NCI-H1930 (cell line): ENCODE results near the gene MED12L.

Experiments
- DNase-seq, 2 experiments: peaks; one replicate each; lab custom pipeline; 2025; lab: John Stamatoyannopoulos, UW

MED12L gene

DNA sequence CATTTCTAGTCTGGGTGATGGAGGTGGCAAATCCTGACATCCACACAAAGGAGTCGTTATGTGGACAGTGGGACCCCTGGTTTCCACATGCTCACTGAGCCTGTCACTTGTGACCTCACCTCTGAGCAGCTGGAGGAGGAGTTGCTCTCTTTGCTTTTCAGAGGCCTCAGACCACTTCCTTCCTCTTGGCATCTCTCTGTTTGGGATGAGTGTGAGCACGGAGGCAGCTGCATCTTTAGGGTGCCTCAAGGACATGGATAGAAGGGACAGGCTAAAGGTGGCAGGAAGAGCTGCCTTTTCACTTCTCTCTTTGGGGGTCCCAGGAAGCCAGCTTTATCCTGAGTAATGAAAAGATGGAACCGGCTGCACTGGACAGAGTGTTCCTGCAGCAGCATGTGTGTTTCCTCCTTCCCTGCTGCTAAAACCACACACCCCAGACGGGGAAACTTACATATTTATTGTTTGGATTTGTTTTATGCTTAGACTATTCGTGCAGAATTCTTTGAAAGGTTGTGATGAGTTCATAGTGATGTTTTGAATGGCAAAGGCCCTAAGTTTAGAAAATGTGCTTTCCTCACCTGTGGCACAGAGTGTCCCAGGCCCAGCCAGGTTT, 85.8 kb downstream of the MED12L start:
- no peak for DNase-seq

DNA sequence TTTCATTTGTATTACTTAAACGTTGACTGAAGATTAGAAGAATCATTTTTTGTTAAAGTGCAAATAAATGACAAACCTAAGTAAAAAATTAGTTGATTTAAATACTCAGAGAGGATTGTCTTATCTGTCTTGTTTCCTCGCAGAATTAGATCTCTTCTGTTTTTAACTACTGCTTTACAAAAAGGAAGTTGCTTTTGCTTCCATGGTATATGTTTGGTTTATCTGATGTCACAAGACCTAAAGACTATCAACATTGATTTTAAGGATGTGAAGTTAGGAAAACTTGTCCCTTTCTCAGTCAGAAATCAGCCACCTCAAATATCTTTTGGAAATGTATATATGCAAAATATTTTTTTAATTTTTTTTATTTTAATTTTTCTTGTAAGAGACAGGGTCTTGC, 88.9 kb downstream of the MED12L start:
- DNase-seq, result no peak

DNA sequence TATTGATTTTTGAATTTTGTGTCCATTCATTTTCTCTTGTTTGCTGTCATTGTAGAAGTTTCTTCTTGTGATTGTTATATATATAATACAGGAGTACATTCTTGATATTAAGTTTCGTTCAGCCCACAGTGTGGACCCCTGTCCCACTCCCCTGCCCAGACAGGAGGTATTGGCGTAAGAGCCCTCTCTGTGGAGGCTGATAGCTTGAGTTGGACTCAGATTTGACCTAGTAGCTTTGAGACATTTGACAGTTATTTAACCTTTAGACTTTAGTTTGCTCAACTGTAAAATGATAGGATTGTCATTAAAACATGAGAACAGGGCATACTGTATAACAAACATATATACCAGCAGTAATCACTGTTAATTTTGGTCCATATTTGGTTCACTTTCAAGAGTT, 90.5 kb downstream of the MED12L start:
- no peak for DNase-seq

- DNase-seq, result no peak
Measured at GRCh38 chr3:151178208-151178845, 92.9 kb downstream of the MED12L start.

GRCh38 chr3:151182349-151183079, 97.0 kb downstream of the MED12L start:
- DNase-seq, result no peak

DNA sequence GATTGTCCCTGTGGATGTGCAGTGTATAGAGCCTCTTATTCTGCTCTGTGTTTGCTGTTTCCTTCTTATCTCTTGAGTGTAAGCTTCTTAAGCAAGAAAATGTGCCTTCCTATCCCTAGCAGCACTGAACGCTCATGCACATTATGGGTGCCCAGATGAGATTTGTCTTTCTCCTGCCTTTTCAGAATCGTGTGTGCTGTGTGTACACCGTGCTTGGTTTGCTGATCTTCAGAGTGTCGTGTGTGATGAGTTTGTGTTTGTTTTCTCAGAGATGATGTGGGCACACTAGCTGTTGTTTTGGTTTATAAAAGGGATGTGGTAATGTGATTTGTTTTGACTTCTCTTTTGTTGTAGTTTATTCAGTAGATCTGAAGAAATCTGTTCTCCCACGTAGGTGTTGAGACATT, 97.8 kb downstream of the MED12L start:
- no peak for DNase-seq

- DNase-seq, result no peak
Measured at GRCh38 chr3:151191095-151191494, 105.6 kb downstream of the MED12L start.

GRCh38 chr3:151192545-151192944, 107.1 kb downstream of the MED12L start:
- no peak for DNase-seq

DNA sequence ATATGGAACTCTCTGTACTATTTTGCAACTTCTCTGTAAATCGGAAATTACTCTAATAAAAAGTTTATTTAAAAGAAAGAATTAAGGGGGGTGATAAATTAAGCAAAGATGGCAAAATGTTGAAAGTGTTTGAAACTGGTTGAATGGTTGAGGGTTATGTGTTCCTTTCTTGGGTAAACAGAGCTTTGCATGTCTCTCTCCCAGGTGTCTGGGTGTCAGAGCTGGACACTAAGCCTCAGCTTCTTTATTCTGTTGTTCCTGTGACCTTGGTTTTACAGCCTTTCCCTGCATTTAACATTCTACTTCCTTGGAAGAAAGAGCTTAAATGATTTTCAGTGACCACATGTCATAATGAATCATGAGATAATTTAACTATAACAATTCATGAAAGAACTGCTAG, 110.4 kb downstream of the MED12L start:
- no peak for DNase-seq

GRCh38 chr3:151196434-151196833, 111.0 kb downstream of the MED12L start:
- DNase-seq, result no peak

DNA sequence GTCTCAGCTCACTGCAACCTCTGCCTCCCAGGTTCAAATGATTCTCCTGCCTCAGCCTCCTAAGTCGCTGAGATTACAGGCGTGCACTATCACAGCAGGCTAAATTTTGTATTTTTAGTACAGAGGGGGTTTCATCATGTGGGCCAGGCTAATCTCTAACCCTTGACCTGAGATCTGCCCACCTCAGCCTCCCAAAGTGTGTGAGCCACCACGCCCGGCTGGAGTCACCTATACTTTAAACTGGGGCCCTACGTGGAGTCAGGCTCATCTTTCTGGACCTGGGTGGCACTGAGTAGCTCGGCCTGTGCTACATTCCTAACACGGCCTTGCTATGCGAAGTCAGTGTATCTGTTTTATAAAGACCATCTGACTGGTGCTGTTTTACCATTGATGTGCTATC, 111.8 kb downstream of the MED12L start:
- no peak for DNase-seq

GRCh38 chr3:151197981-151198767, 112.7 kb downstream of the MED12L start:
- no peak for DNase-seq

DNA sequence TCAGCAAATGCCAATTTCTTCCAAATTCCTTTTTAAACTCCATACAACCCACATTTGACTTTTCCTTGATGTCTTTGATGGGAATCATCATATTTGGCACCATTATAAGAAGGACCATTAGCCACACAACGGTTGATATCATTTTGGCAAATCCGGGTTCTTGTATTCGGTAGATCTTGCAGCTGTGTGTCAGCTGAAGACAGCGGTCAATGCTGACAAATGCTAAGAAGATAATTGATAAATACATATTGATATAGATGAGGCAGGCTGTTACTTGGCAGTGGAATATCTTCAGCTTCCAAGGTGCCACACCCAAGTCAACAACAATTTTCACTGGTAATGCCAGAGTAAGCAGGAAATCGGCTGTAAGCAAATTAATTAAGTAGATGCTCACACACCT, 113.4 kb downstream of the MED12L start:
- peak; percentile 8 to 12 for DNase-seq

- DNase-seq, result no peak
Measured at GRCh38 chr3:151199554-151200438, 114.3 kb downstream of the MED12L start.

DNA sequence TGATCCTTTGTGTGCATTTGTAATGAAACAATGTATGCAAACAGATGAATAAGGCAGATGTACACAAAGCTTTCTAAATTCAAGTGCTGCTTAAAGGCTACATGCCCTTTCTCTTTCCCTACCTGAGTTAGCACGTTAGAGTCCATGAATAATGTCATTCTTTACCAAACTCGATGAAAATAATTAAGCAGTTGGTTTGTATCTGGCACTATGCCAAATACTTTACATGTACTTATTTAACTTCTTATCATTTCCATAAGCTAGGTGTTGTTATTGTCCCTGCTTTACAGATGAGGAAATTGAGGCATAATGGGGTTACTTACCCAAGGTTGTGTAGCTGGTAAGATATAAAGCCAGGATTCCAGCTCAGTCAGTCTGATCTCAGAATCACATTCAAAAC, 115.1 kb downstream of the MED12L start:
- DNase-seq, result no peak

DNA sequence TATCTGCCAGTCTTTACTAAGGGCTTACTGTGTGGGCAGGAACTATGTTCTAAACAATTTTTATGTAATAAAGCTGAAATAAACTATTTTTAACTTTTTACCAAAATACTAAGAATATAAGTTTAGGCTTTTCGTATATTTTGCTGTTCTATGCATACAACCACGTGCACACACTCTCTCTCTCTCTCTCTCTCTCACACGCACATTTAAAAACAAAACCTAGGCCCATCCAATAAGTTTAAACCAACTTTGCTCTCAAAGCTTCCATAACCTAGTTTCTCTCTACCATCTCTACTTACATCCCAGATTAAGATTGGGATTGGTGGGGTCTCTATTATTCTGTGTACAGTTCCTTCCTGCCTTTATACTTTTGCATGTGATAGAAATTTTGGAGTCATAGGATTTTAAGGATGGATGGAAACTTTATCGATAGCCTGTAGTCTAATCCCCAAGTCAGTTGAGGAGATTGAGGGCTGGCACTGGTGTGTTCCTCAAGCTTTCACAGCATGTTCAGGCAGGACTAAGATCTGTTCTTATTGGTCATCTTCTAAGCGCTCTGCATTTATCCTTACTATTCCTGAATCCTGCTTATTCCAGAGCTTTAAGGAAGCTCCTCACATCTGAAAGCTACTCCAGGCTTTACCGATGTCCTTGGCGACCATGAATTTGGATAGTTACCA, 115.7 kb downstream of the MED12L start:
- DNase-seq, result no peak

- no peak for DNase-seq
Measured at GRCh38 chr3:151203051-151203420, 117.6 kb downstream of the MED12L start, which contains the start of gene GPR171. TSS of gene GPR171 (minus strand) at chr3:151203216. CDS start at chr3:151199386, 3,830 bp downstream.

DNA sequence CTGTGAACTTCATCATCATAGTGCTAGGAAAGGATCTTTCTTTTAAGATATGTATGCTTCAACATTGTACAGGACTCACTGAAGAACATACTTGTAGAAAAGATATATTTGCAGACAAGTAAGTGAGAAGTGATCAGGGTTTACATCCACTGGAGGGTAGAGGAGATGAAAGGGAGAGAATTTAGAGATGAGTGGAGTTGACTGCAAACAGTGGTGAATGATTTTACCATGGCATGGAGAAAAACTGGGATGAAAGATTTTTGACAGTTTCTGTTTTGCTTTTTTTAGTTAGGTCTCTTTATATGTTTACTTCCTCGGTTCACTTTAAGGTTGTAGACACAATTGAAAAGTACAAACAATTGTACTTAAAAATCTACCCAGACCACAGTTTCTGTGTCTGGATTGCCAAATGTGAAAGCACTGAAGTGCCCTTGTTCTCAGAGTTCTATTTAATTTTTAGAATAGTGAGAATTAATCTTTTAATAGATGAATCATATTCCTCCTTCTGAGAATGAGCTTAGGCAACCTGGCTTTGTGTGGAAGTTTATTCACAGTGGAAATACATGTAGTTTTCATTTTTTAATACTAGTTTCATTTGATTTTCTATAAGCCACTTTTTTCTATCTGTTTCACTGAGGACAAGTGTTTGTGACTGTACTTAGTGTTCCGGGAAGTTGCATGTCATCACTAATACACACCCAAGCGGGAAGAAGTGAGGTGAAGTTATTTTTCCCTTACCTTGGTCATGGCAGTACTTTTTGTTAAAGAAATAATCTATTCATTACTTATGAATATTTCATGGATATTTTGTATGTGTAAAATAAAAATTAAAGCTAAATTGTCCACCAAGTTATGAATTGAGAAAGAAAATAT, 119.3 kb downstream of the MED12L start:
- DNase-seq, result no peak

GRCh38 chr3:151205482-151205881, 120.0 kb downstream of the MED12L start:
- no peak for DNase-seq

GRCh38 chr3:151206201-151206600, 120.7 kb downstream of the MED12L start:
- DNase-seq, result no peak
